Aorta (tissue), 5 donors: ENCODE data around the gene FILIP1L. TPM values are rescaled to one million over a fixed set of nuclear protein-coding genes. Genes with fewer than 3 reads are reported as not detected.
A peak's percentile ranks its signal among the peaks of the same experiment; 100 is the strongest.

Source experiments
- ATAC-seq: fragments of 200-7000 bp; cut with Tn5 transposase; one replicate; pipeline ENCODE4 v1.9.1; 2022; ENCODE audit warnings: moderate library complexity; ENCODE audit not compliant: low FRiP score
- DNase-seq, 2 donors: peaks; one replicate each; pipeline ENCODE4 v3.0.0-alpha.2; 2020
- H3K27ac ChIP-seq, 2 donors: one replicate each; pipeline ENCODE4 v1.5.1; 2013; ENCODE audit warnings: low read length in 2 of 2, mild to moderate bottlenecking in 2 of 2, moderate library complexity in 2 of 2, control low read depth in 1 of 2, inconsistent platforms in 1 of 2, low read depth in 1 of 2
- H3K27me3 ChIP-seq, 2 donors: one replicate each; pipeline ENCODE4 v1.6.1; 2013; ENCODE audit warnings: control low read depth in 1 of 2, low read length in 1 of 2, mild to moderate bottlenecking in 1 of 2, moderate library complexity in 1 of 2; ENCODE audit not compliant: insufficient read depth in 2 of 2, control insufficient read depth in 1 of 2
- H3K36me3 ChIP-seq, 2 donors: one replicate each; pipeline ENCODE4 v1.6.1; 2013; ENCODE audit warnings: control low read depth in 1 of 2, low read length in 1 of 2, mild to moderate bottlenecking in 1 of 2; ENCODE audit not compliant: insufficient read depth in 2 of 2, control insufficient read depth in 1 of 2
- H3K4me1 ChIP-seq, 2 donors: one replicate each; pipeline ENCODE4 v1.6.1; 2013; ENCODE audit warnings: low read length in 2 of 2, control low read depth in 1 of 2, mild to moderate bottlenecking in 1 of 2, moderate library complexity in 1 of 2; ENCODE audit not compliant: insufficient read depth in 2 of 2, control insufficient read depth in 1 of 2
- H3K4me3 ChIP-seq, 2 donors: one replicate each; pipeline ENCODE4 v1.5.1; 2013; ENCODE audit warnings: low read length in 2 of 2, control low read depth in 1 of 2, mild to moderate bottlenecking in 1 of 2
- H3K9me3 ChIP-seq: one replicate; pipeline ENCODE4 v1.6.1; 2013; ENCODE audit warnings: mild to moderate bottlenecking, low read length; ENCODE audit not compliant: control insufficient read depth
- WGBS, 2 donors: extraction: QIAGEN DNeasy Blood & Tissue Kit; methylation state at CpG; one replicate each; pipeline ENCODE4 v1.1.7; 2013; 5-methylcytosine and 5-hydroxymethylcytosine counted together
- intact Hi-C, 2 donors: fragments of 100-400 bp; cut with DNase I; formaldehyde crosslinking; loops; one replicate each; pipeline versions ENCODE4 v1.14.2 to v1.15.0; 2022
- polyA plus RNA-seq, 2 donors: library from polyadenylated mRNA; stranded (reverse); fragments of 200-250 nt; gene quantifications; one replicate each; pipeline ENCODE4 v1.2.3, GENCODE V29; 2013
- total RNA-seq, 2 donors: library from RNA; stranded (reverse); fragmentation: NEBNext Ultra II Directional; extraction: Animal tissue kit (Norgen Biotek cat#: 25700); gene quantifications; one replicate each; pipeline ENCODE4 v1.2.1, GENCODE V29; 2021
- donor health status: healthy with polysubstance abuse.
- donor health status: Bipolar disorder and iron deficiency.
- donor health status: DM: no; HTN: no; CAD: no.
- donor health status: DM: no; HTN: no; CAD: no.
- donor health status: DM: yes; HTN: yes; CAD: no.

FILIP1L gene
- total and polyA plus RNA-seq, 4 donors = 168 to 861 (median 251) TPM

- H3K4me3 ChIP-seq = no peak overlapping the region
- H3K36me3 ChIP-seq = no peaks in the 10 kb centered on the region
- ATAC-seq (no peak), DNase-seq (no peak)
- intact Hi-C loops = no loop called here
- H3K9me3 ChIP-seq = no peaks in the 10 kb centered on the region
- no peaks in the 10 kb centered on the region for H3K27me3 ChIP-seq
- peaks cover 9% of the 10 kb centered on the region in 2 donors for H3K4me1 ChIP-seq
- peak overlapping the region in 1 of 2 donors; percentile 60 for H3K27ac ChIP-seq
These were observed 190.4 kb downstream of the FILIP1L start for GRCh38 chr3:99923873-99924272.

DNA sequence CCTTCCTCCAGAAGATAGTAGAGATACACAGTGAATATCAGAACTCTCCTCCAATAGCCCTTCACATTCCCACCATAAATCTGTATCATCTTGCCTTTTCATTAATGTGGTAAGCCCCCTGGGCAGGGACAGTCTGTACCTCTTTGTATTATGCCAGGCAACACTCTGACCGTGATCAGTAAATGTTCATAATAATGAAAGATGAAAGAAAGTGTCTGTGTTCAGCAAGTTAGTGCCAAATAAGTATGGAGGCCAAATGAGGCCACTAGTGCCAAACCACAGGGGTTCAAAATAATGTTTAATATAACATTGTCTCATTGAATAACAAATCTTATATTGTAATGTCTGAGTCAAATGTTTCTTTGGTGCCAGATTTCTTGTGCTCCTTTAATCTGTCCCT is 192.3 kb downstream of the FILIP1L start:
- ATAC-seq (no peak), DNase-seq (no peak)
- Histone ChIP-seq H3K36me3 (no peaks in the 10 kb centered on the region), H3K27ac (peak overlapping the region; percentile 44 to 67), H3K9me3 (no peaks in the 10 kb centered on the region), H3K4me1 (peaks cover 6 to 9% of the 10 kb centered on the region in 2 donors), H3K4me3 (no peak overlapping the region), H3K27me3 (no peaks in the 10 kb centered on the region)
- intact Hi-C loops = no loop called here
- 44 to 50% methylated on average over 1 of the region's 1 CpG for WGBS, 2 donors

DNA sequence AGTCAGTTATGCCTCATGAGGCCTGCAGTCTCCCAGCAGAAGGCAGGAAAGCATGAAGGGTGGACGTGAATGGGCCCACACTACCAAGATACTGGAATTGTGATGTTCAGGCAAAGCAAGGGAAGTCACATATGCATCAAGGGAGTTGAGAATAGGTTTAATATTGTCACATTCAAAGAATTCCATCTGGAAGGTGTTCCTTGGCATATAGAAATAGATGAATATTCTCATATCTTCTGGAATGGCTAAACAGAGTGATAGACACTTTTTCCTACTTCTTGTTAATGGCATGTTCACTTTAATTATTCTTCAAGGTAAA is 193.0 kb downstream of the FILIP1L start:
- H3K4me3 ChIP-seq = no peak overlapping the region
- H3K4me1 ChIP-seq = peaks cover 6 to 9% of the 10 kb centered on the region in 2 donors
- ATAC-seq (no peak), DNase-seq (no peak)
- no peaks in the 10 kb centered on the region for H3K9me3 ChIP-seq
- intact Hi-C loops = no loop called here
- no peaks in the 10 kb centered on the region for H3K36me3 ChIP-seq
- 79 to 88% methylated on average over 1 of the region's 1 CpG for WGBS, 2 donors
- no peak overlapping the region for H3K27ac ChIP-seq
- no peaks in the 10 kb centered on the region for H3K27me3 ChIP-seq

DNA sequence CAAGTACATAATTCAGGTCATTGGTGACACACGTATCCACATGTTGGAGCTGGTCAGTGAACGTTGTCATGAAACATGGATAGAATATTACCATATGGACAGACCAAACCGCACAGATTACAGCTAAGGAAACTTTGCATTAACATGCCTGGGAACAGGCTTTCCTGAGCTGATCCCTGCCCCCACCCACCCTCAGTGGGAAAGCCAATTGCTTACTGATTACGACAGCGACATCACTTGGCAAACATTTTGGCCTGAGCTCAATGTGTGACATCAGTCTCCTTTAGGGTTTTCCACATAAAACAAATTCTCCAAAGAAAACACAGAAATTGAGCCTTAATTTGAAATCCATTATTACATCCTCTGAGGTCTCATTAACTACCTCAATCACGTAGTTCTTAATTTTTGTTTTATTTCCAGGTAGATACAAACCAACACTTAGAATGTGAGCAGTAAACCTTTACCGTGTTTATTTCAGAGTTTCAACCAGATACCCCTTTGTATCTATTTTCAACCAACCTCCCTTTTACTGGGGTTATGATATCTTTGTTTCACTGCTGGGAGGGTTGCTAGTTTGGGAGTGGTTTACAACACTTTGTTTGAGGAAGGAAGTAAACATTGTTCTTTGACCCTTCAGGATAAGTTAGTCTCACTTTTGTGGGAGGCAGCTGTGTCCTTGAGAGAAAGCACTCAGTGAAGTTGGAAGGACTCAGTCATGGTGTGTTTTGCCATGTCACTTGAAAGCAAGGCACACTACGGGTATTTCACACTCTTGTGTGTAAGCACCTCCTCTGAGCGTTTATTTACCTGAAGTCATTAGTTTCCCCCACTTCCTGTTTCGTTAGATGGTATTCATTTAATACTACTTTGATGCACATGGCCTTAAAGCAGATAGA is 193.6 kb downstream of the FILIP1L start:
- Histone ChIP-seq H3K27ac (peak overlapping the region; percentile 36 to 76), H3K9me3 (no peaks in the 10 kb centered on the region), H3K27me3 (no peaks in the 10 kb centered on the region), H3K4me1 (peaks cover 3 to 7% of the 10 kb centered on the region in 2 donors), H3K36me3 (no peaks in the 10 kb centered on the region), H3K4me3 (no peak overlapping the region)
- DNase-seq (peak; percentile 75 to 85), ATAC-seq (peak; percentile 70)
- 18 to 20% methylated on average over 10 of the region's 10 CpGs for WGBS, 2 donors
- intact Hi-C loops = no loop called here

DNA sequence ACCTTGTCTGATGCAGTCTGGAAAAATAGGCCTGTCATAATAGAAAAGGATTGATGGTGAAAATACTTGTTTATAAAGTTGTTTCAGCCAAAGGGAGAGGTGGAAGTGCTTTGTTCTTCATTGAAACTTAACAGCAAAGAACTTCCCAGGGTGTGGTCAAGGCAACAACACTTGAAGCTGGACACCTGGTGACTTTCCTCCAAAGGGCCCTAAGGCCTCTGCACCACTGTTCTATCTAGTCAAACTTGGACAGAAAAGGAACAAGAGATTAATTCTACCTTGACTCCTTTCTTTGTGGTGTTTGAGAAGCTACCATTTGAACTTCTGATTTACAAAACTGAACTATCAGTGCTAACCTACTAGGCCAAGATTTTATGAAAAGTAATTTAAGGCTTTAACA is 194.6 kb downstream of the FILIP1L start:
- DNase-seq = no peak
- no peak overlapping the region for H3K27ac ChIP-seq
- H3K36me3 ChIP-seq = no peaks in the 10 kb centered on the region
- ATAC-seq = no peak
- peaks cover 3% of the 10 kb centered on the region in 2 donors for H3K4me1 ChIP-seq
- intact Hi-C loops = no loop called here
- no peaks in the 10 kb centered on the region for H3K9me3 ChIP-seq
- no peaks in the 10 kb centered on the region for H3K27me3 ChIP-seq
- H3K4me3 ChIP-seq = no peak overlapping the region

- intact Hi-C loops = no loop called here
- H3K4me1 ChIP-seq = peaks cover 3% of the 10 kb centered on the region in 2 donors
- DNase-seq (no peak), ATAC-seq (no peak)
- H3K36me3 ChIP-seq = no peaks in the 10 kb centered on the region
- H3K4me3 ChIP-seq = no peak overlapping the region
- no peaks in the 10 kb centered on the region for H3K27me3 ChIP-seq
- H3K9me3 ChIP-seq = no peaks in the 10 kb centered on the region
- H3K27ac ChIP-seq = no peak overlapping the region
These were observed 195.6 kb downstream of the FILIP1L start for GRCh38 chr3:99918715-99919114.

DNA sequence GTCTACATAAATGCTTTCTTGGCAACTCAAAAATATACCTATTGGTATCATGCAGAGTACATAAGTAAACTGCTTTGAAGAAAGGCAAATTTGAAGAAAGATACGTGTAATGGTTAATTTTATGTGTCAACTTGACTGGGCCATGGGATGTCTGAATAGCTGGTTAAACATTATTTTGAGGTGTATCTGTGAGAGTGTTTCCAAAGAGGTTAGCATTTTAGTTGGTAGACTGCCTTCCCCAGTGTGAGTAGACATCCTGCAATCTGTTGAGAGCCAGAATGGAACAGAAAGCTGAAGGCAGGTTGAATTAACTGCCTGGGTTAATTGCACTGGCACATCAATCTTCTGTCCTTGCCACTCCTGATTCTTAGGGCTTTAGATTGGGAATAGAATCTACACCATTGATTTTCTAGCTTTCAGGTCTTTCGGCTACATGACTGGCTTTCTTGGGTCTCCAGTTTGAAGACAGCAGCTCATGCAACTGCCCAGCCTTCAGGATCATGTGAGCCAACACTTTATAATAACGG is 198.3 kb downstream of the FILIP1L start:
- intact Hi-C loops = no loop called here
- DNase-seq = no peak
- Histone ChIP-seq H3K27me3 (no peaks in the 10 kb centered on the region), H3K27ac (no peak overlapping the region), H3K36me3 (no peaks in the 10 kb centered on the region), H3K4me3 (no peak overlapping the region), H3K9me3 (no peaks in the 10 kb centered on the region), H3K4me1 (peaks cover 2 to 3% of the 10 kb centered on the region in 2 donors)
- ATAC-seq = no peak
- 85 to 89% methylated on average over 3 of the region's 3 CpGs for WGBS, 2 donors

GRCh38 chr3:99911433-99911832 is 202.9 kb downstream of the FILIP1L start:
- DNase-seq = no peak
- Histone ChIP-seq H3K27me3 (no peaks in the 10 kb centered on the region), H3K9me3 (no peaks in the 10 kb centered on the region), H3K4me1 (peaks cover 0 to 3% of the 10 kb centered on the region in 2 donors), H3K27ac (no peak overlapping the region), H3K4me3 (no peak overlapping the region), H3K36me3 (no peaks in the 10 kb centered on the region)
- WGBS, 2 donors = 27 to 38% methylated on average over 3 of the region's 3 CpGs
- intact Hi-C loops = no loop called here
- no peak for ATAC-seq

DNA sequence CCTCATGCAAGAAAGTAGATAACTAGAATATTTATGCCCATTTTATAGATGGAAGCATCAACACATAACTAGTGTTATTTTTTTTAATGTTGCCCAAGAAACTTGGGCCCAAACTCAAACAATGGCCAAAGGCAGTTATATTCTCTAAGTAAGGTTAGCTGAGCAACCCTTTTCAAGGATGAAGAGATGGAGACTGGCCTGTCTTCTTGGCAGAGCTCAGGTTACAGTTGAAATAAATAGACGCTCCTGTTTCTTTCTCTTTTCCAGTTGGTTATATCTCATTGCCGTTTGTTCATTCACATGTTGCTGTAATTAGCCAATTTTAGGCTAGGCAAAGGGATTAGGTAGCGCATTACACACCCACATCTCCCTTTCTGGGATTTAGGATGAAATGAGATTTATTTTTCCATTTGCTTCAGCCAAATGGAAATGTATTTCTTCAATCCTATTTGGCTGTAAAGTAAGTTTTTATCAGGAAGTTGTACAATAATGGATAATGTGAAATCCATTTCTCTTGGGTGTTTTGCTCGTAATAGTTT is 203.5 kb downstream of the FILIP1L start:
- intact Hi-C loops = no loop called here
- H3K36me3 ChIP-seq = no peaks in the 10 kb centered on the region
- WGBS, 2 donors = 37 to 47% methylated on average over 4 of the region's 4 CpGs
- no peak for ATAC-seq
- no peak overlapping the region for H3K27ac ChIP-seq
- no peaks in the 10 kb centered on the region for H3K27me3 ChIP-seq
- no peak for DNase-seq
- peaks cover 0 to 3% of the 10 kb centered on the region in 2 donors for H3K4me1 ChIP-seq
- H3K9me3 ChIP-seq = no peaks in the 10 kb centered on the region
- H3K4me3 ChIP-seq = no peak overlapping the region
